Lower leg skin (tissue), 4 donors: ENCODE measurements around the gene HTR1D. TPM values are rescaled to one million over a fixed set of nuclear protein-coding genes. Genes with fewer than 3 reads are reported as not detected.
"Not testable (repeated sequence)": the region's sequence is repeated elsewhere in the genome, so short reads cannot be mapped to it uniquely, and the experiment has no call there.

Source experiments
- DNase-seq, 2 donors: peaks; one replicate each; pipeline ENCODE4 v3.0.0-alpha.2; 2019; ENCODE audit warnings: low spot score in 2 of 2
- H3K4me3 ChIP-seq: fragments of 200-600 bp; sonication (generic); 2 replicates; pipeline ENCODE4 v1.5.1; 2017; ENCODE audit warnings: mild to moderate bottlenecking, low read depth; ENCODE audit not compliant: poor library complexity, severe bottlenecking
- CTCF ChIP-seq, 3 donors: fragments of 450-650 bp; IDR thresholded peaks; one replicate each; pipeline ENCODE4 v1.5.1; 2016; ENCODE audit warnings: antibody characterized with exemption in 3 of 3, mild to moderate bottlenecking in 3 of 3, moderate library complexity in 2 of 3
- POLR2A ChIP-seq, 2 donors: fragments of 450-650 bp; IDR thresholded peaks; one replicate each; pipeline ENCODE4 v1.6.1; 2016 to 2017; ENCODE audit warnings: antibody characterized with exemption in 2 of 2, mild to moderate bottlenecking in 1 of 2, moderate library complexity in 1 of 2
- WGBS, 2 donors: methylation state at CpG; one replicate each; pipeline ENCODE4 v1.1.5; 2018; 5-methylcytosine and 5-hydroxymethylcytosine counted together
- intact Hi-C: fragments of 100-400 bp; cut with DNase I; formaldehyde crosslinking; loops from one replicate; pipeline ENCODE4 v1.15.0; 2023; ENCODE audit warnings: low total_unique reads
- total RNA-seq, 4 donors: library from RNA; depleted of rRNA; stranded (reverse); fragments of >200 nt; gene quantifications; one replicate each; pipeline ENCODE4 v1.1.0, GENCODE V29; 2016

HTR1D gene
- total RNA-seq, 4 donors from 2014 or later: not detected

GRCh38 chr1:23194119-23194984 lies 22.9 kb downstream of the HTR1D start:
- 42 to 49% methylated on average over 11 of the region's 11 CpGs for WGBS, 2 donors
- TF ChIP-seq CTCF (IDR thresholded peaks at IDR 0.05): no peak
- no peak for TF ChIP-seq POLR2A (IDR thresholded peaks at IDR 0.05)
- DNase-seq: no peak
- no peak overlapping the region for H3K4me3 ChIP-seq
- intact Hi-C loops: no loop called here

GRCh38 chr1:23193391-23194118 lies 23.7 kb downstream of the HTR1D start:
- no peak for DNase-seq
- 94 to 95% methylated on average over 27 of the region's 27 CpGs for WGBS, 2 donors
- intact Hi-C loops: no loop called here
- H3K4me3 ChIP-seq: no peak overlapping the region
- TF ChIP-seq POLR2A (IDR thresholded peaks at IDR 0.05) (no peak), CTCF (IDR thresholded peaks at IDR 0.05) (no peak)

GRCh38 chr1:23191199-23191598 lies 26.1 kb downstream of the HTR1D start:
- H3K4me3 ChIP-seq: no peak overlapping the region
- intact Hi-C loops: no loop called here
- no peak for TF ChIP-seq POLR2A (IDR thresholded peaks at IDR 0.05)
- no peak for TF ChIP-seq CTCF (IDR thresholded peaks at IDR 0.05)
- DNase-seq: no peak
- WGBS, 2 donors: 92 to 94% methylated on average over 3 of the region's 3 CpGs

GRCh38 chr1:23188936-23189452 lies 28.3 kb downstream of the HTR1D start:
- intact Hi-C loops, DNase-seq: not testable (repeated sequence)

GRCh38 chr1:23188434-23188884 lies 28.8 kb downstream of the HTR1D start:
- intact Hi-C loops: no loop called here
- TF ChIP-seq CTCF (IDR thresholded peaks at IDR 0.05) (no peak), POLR2A (IDR thresholded peaks at IDR 0.05) (no peak)
- 64 to 67% methylated on average over 6 of the region's 6 CpGs for WGBS, 2 donors
- no peak overlapping the region for H3K4me3 ChIP-seq
- DNase-seq: no peak

More at GRCh38 chr1:23188936-23189452, 28.3 kb downstream of the HTR1D start:
- 93 to 94% methylated on average over 13 of the region's 13 CpGs for WGBS, 2 donors
- not testable (repeated sequence) for H3K4me3 ChIP-seq

- no peak overlapping the region for H3K4me3 ChIP-seq
- intact Hi-C loops: no loop called here
These were observed 29.7 kb downstream of the HTR1D start for GRCh38 chr1:23187637-23188036.

More at GRCh38 chr1:23187637-23188036, 29.7 kb downstream of the HTR1D start:
- WGBS, 2 donors: 70 to 84% methylated on average over 5 of the region's 5 CpGs
- TF ChIP-seq CTCF (IDR thresholded peaks at IDR 0.05) (no peak), POLR2A (IDR thresholded peaks at IDR 0.05) (no peak)
- DNase-seq: no peak
